CD4-positive, alpha-beta T cell treated with Interleukin-4 for 4 hours (primary cell): Measurements from ENCODE around the gene COL17A1.
A peak's percentile ranks its signal among the peaks of the same experiment; 100 is the strongest.

Experiments
- DNase-seq: peaks from one replicate; pipeline ENCODE4 v3.0.0-alpha.2; 2020

Gene COL17A1

GRCh38 chr10:104092749-104093148 is 7.1 kb upstream of the COL17A1 start:
- no peak for DNase-seq

- DNase-seq = no peak
Observed at GRCh38 chr10:104090611-104091010, 4.9 kb upstream of the COL17A1 start.

- DNase-seq = no peak
Observed at GRCh38 chr10:104089621-104090020, 3.9 kb upstream of the COL17A1 start.

- no peak for DNase-seq
Observed at GRCh38 chr10:104088239-104088638, 2.6 kb upstream of the COL17A1 start.

GRCh38 chr10:104084482-104085142 is 1.1 kb downstream of the COL17A1 start:
- no peak for DNase-seq

DNA sequence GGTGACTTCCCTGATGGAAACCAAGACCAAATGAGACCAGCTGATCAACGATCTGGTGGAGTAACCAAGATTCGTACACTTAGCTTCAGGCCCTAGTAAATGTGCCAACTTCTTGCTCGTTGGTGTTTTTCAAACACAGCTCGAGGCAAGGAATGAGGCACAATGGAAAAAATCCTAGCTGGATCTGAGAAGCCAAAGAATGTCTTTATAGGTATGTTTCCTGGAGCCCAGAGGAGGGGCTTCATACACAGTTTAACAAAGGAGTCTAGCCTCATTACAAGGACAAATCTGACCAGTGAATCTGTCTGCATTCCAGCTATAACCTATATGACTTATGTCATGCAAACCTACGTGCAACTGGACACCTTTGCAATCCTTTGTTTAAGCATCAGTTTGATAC is 3.7 kb downstream of the COL17A1 start:
- DNase-seq = no peak

DNA sequence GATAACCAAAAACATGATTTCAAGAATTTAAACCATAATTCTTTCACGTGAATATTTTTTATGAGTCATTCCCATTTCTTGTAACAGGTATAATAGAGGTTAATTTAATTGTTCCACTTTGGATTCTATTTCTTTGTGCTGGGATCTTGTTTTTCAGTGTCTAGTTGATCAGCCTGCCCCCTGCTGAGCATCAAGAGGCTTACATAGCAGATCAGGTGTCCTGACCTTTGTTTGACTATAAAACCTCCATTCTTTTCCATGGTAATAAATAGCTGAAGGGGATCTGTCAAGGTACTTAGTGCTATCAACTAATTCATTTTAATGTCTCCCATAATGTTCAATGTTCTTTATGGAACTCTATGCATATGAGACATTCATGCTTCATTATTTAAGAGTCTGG is 4.9 kb downstream of the COL17A1 start:
- peak; percentile 24 for DNase-seq

DNA sequence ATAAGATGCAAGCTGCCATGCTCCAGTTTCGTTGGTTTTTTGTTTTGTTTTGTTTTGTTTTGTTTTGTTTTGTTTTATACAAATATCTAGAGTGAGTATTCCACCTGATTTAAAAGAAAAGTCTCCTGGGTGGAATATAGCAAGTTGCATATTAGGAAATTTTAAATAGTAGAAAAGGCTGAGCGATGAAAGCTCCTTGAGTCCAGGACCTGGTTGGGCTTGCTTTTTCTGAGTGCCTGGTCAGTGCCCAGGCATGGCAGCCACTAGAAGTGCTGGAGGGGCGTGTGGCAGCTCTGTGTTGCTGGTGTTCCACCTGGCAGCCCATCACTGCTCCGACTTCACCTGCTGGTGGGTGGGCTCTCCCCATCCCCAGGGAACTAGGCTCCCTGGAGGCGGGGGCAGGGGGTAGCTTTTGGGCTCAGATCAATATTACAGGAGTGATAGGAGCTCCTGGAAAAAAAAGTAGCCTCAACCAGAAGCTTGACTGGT is 8.0 kb downstream of the COL17A1 start:
- DNase-seq = no peak

DNA sequence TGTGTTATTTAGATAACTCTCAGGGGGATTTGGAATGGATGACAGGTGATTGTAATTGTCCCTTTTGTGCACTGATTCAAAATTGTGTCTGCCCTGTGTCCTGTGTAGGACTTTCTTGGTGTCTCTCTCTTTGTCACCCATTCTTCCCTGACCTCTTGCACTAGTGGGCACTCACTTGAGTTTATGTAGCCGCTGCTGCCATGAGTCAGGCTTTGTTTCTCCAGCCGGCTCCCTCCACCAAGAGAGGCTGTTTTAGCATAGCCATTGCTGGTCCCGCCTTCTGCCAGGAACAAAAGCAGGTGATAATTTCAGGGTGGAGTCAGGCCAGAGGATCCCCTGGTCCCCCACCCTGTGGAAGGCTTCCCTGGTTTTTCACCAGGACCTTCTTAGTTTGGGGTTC is 8.4 kb downstream of the COL17A1 start:
- no peak for DNase-seq

GRCh38 chr10:104076743-104077160 is 8.9 kb downstream of the COL17A1 start:
- no peak for DNase-seq

DNA sequence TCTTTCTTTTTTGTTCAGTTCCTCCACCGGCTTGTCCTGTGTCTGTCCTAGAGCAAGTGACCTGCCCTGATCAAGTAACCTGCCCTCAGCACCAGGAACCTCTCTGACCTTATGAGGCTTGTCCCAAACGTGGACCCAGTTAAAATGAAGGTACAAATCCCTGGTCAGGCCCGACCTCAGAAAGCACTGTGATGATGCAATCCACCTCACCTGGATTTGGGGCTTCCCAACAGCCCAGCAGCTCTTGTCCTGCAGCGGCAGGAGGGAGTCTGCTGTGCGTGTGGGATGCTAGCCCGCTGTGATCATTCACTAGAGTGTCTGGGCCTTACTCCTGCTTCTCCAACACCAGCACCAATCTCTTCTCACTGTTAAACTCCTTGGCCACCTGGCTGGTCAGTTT is 11.2 kb downstream of the COL17A1 start:
- no peak for DNase-seq

DNA sequence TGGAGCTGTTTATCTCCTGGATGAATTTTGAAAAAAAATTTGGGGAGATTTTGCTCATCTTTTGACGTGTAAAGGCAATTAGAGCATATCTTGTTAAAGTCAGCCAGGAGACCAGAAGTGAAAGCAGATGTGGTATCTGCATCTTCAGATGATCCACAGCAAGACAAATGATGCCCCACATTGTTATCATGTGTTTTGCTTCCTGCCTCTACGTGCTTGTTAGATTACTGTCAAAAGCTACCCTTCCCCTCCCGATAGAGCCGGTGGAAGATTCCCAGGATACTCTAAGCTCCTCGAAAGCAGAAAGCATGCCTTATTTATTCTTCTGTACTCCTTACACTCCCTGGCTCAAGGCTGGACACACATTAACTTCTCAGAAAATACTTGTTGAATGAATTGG is 12.9 kb downstream of the COL17A1 start:
- no peak for DNase-seq

GRCh38 chr10:104069613-104070012 is 16.1 kb downstream of the COL17A1 start:
- no peak for DNase-seq

- no peak for DNase-seq
Observed at GRCh38 chr10:104067525-104067924, 18.2 kb downstream of the COL17A1 start.

DNA sequence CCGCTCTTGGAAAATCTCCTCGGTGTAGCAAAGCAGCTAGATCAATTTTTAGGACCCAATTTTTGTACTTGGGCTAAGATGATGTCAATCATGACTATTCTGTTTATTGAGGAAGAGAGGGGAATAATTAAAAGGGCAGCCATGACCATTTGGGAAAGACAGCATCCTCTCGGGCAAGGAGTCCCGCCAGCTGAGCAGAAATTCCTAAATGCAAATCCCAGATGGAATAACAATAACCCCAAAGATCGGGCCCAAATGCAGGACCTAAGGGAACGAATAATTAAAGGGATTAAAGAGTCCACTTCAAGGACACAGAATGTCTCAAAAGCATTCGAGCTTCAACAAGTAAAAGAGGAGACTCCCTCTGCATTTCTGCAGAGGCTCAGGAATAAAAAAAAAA is 18.7 kb downstream of the COL17A1 start:
- no peak for DNase-seq

GRCh38 chr10:104065748-104066147 is 19.9 kb downstream of the COL17A1 start:
- DNase-seq = no peak

GRCh38 chr10:104061196-104061595 is 24.5 kb downstream of the COL17A1 start:
- no peak for DNase-seq

DNA sequence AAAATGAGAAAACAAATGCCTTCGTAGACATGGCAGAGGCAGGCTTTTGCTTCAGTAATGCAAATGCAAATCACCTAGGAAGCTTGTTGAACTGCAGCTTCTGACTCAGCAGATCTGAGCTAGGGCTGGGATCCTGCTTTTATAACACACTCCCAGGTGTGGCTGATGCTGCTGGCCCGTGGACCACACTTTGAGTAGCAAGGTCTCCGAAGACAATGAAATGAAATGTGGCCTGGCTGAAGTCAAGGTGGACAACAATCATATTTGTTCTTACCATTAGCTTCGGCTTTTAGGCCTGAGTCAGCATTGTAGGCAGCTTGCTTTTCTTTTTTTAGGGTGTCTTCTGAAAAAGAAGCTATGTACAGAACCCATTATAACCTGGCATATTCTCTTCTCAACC is 26.3 kb downstream of the COL17A1 start:
- DNase-seq = no peak

- no peak for DNase-seq
Observed at GRCh38 chr10:104057717-104058116, 28.0 kb downstream of the COL17A1 start.

- DNase-seq = no peak
Observed at GRCh38 chr10:104056619-104057273, 28.9 kb downstream of the COL17A1 start.

DNA sequence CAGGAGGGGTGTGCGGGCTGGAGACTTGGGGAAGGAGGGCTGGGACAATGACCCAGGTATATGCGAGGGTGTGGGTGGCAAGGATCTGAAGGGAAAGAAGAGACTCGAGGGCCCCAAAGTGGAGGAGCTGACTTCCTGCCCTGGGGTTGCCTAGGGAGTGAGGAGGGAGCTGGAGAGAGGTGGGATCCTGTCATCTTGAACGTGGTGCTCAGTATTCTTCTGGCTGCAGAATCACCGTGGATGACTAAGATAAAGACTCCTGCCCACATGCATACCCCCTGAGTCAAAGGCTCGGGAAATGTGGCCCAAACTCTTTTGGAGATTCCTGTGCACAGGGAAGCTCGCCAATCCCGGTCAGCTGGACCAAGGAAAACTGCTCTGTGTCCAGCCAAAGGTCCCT is 31.2 kb downstream of the COL17A1 start:
- DNase-seq = no peak

DNA sequence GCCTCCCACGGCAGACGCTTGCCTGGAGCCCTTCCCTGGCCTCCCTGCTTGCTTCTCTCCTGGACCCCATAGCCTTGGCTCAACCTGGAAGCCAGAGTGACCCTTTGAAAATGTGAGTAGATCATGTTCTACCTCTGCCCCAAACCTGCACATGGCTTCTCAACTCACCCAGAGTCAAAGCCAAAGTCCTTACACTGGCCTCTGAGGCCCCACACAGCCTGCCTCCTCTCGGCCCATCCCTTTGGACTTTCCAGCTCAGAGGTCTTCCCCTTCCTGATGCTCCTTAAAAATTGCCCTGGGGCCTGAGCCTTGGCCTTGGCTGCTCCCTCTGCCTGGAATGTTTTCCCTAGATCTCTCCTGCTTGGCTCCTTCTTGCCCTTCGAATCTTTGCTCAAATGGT is 32.5 kb downstream of the COL17A1 start:
- no peak for DNase-seq

- DNase-seq = no peak
Observed at GRCh38 chr10:104052431-104052830, 33.2 kb downstream of the COL17A1 start.

DNA sequence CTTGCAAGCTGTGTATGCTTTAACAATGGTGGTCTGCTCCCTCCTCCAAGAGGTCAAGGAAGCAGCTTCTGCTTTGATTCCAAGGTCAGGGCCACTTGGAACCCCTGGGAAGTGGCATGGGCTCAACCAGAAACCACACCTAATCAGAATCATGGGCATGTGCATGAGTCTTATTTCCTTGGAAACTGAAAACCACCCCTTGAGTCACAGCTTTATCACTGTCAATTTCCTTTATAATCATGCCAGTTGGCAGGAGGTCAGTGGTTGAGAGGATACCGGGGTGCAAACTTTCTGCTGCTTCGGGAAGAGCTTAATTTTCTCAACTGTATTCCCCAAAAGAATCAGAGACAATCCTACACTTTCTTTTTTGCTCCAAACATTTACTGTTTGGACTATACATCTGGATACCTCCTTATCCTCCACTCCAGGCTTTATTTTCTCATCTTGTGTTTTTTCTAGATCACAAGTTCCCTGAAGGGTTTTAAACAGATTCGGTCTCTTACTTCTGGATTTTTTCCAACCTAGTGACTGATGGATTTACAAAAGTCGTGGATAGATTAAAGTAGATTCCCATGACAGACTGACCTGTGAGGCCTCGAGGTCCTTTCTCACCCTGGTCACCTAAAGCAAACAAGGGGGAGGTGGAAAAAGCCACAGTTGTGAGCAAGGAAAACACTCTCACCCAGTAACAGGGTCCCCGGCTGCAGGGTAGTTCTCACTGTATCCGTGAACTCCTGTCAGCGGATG is 36.0 kb downstream of the COL17A1 start:
- no peak for DNase-seq
